Lower lobe of right lung (tissue), 2 donors: ENCODE results near the gene TMEM184A. TPM values are rescaled to one million over a fixed set of nuclear protein-coding genes. Genes with fewer than 3 reads are reported as not detected.

Source experiments
- ATAC-seq, 2 donors: fragments of 200-7000 bp; cut with Tn5 transposase; one replicate each; pipeline ENCODE4 v1.9.1; 2020 to 2022; ENCODE audit warnings: mild to moderate bottlenecking in 2 of 2, moderate library complexity in 2 of 2
- DNase-seq: peaks from one replicate; pipeline ENCODE4 v3.0.0-alpha.2; 2020
- H3K27ac ChIP-seq: fragments of 200-600 bp; one replicate; pipeline ENCODE4 v1.8.0; 2022
- H3K27me3 ChIP-seq: fragments of 200-600 bp; one replicate; pipeline ENCODE4 v1.8.0; 2022; ENCODE audit warnings: low read depth
- H3K36me3 ChIP-seq: fragments of 200-600 bp; one replicate; pipeline ENCODE4 v1.8.0; 2022; ENCODE audit warnings: mild to moderate bottlenecking
- H3K4me1 ChIP-seq: fragments of 200-600 bp; one replicate; pipeline ENCODE4 v1.8.0; 2022
- H3K4me3 ChIP-seq: fragments of 200-600 bp; one replicate; pipeline ENCODE4 v1.8.0; 2022; ENCODE audit warnings: mild to moderate bottlenecking
- H3K9me3 ChIP-seq: fragments of 200-600 bp; one replicate; pipeline ENCODE4 v1.8.0; 2022
- intact Hi-C: fragments of 100-400 bp; cut with DNase I; formaldehyde crosslinking; loops from one replicate; pipeline ENCODE4 v1.11.0; 2022
- total RNA-seq: library from RNA; stranded (reverse); fragmentation: NEBNext Ultra II Directional; extraction: Animal tissue kit (Norgen Biotek cat#: 25700); gene quantifications from one replicate; pipeline ENCODE4 v1.2.1, GENCODE V29; 2021
- TF ChIP-seq, protein P1 (sequence below): fragments of 200-600 bp; IDR thresholded peaks from one replicate; pipeline ENCODE4 v1.8.0; 2022; ENCODE audit warnings: antibody characterized with exemption, mild to moderate bottlenecking
- donor health status: DM: no; HTN: yes; CAD: no; lungs with severe emphysema.

TMEM184A gene
- total RNA-seq, 1 donor from 2014 or later = 4.3 TPM

GRCh38 chr7:1593091-1593866 is 37.3 kb upstream of the TMEM184A start:
- Histone ChIP-seq H3K27me3 (peaks cover 50% of the 10 kb centered on the region), H3K4me1 (no peaks in the 10 kb centered on the region), H3K9me3 (peaks cover 7% of the 10 kb centered on the region), H3K4me3 (no peak overlapping the region), H3K36me3 (no peaks in the 10 kb centered on the region), H3K27ac (no peak overlapping the region)
- DNase-seq (no peak), ATAC-seq (no peak)
- intact Hi-C loops = no loop called here
- TF ChIP-seq, protein P1, sequence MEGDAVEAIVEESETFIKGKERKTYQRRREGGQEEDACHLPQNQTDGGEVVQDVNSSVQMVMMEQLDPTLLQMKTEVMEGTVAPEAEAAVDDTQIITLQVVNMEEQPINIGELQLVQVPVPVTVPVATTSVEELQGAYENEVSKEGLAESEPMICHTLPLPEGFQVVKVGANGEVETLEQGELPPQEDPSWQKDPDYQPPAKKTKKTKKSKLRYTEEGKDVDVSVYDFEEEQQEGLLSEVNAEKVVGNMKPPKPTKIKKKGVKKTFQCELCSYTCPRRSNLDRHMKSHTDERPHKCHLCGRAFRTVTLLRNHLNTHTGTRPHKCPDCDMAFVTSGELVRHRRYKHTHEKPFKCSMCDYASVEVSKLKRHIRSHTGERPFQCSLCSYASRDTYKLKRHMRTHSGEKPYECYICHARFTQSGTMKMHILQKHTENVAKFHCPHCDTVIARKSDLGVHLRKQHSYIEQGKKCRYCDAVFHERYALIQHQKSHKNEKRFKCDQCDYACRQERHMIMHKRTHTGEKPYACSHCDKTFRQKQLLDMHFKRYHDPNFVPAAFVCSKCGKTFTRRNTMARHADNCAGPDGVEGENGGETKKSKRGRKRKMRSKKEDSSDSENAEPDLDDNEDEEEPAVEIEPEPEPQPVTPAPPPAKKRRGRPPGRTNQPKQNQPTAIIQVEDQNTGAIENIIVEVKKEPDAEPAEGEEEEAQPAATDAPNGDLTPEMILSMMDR = no peak

- no peak for DNase-seq
- no peak for ATAC-seq
These were observed 36.4 kb upstream of the TMEM184A start for GRCh38 chr7:1592299-1592871.

GRCh38 chr7:1591876-1592275 is 35.9 kb upstream of the TMEM184A start:
- Histone ChIP-seq H3K27ac (no peak overlapping the region), H3K9me3 (peaks cover 7% of the 10 kb centered on the region), H3K27me3 (peaks cover 47% of the 10 kb centered on the region), H3K4me3 (no peak overlapping the region), H3K36me3 (no peaks in the 10 kb centered on the region), H3K4me1 (no peaks in the 10 kb centered on the region)
- intact Hi-C loops = no loop called here
- TF ChIP-seq, protein P1 = no peak
- ATAC-seq (no peak), DNase-seq (no peak)

More at GRCh38 chr7:1592299-1592871, 36.4 kb upstream of the TMEM184A start:
- intact Hi-C loops = no loop called here
- no peak overlapping the region for H3K27ac ChIP-seq
- TF ChIP-seq, protein P1 = no peak
- H3K4me3 ChIP-seq = no peak overlapping the region
- H3K27me3 ChIP-seq = peaks cover 44% of the 10 kb centered on the region
- peaks cover 7% of the 10 kb centered on the region for H3K9me3 ChIP-seq
- H3K4me1 ChIP-seq = no peaks in the 10 kb centered on the region
- no peaks in the 10 kb centered on the region for H3K36me3 ChIP-seq

- Histone ChIP-seq H3K36me3 (no peaks in the 10 kb centered on the region), H3K4me3 (no peak overlapping the region), H3K4me1 (no peaks in the 10 kb centered on the region), H3K27ac (no peak overlapping the region), H3K9me3 (peaks cover 7% of the 10 kb centered on the region), H3K27me3 (peaks cover 46% of the 10 kb centered on the region)
- intact Hi-C loops = no loop called here
- DNase-seq (no peak), ATAC-seq (no peak)
- TF ChIP-seq, protein P1 = no peak
These were observed 35.4 kb upstream of the TMEM184A start for GRCh38 chr7:1591396-1591795.

- Histone ChIP-seq H3K36me3 (no peaks in the 10 kb centered on the region), H3K27ac (no peak overlapping the region), H3K4me1 (no peaks in the 10 kb centered on the region), H3K27me3 (peaks cover 41% of the 10 kb centered on the region), H3K4me3 (no peak overlapping the region), H3K9me3 (peaks cover 7% of the 10 kb centered on the region)
- ATAC-seq (no peak), DNase-seq (no peak)
- TF ChIP-seq, protein P1 = no peak
- intact Hi-C loops = no loop called here
These were observed 34.9 kb upstream of the TMEM184A start for GRCh38 chr7:1590887-1591286.
